ENCODE measurements around the gene ENTHD1.

- TF ChIP-seq CTCF (IDR thresholded peaks at IDR 0.05; ENCODE audit: low read length) (no peak), EZH2 (optimal IDR thresholded peaks at IDR 0.05; ENCODE audit: low read depth, low read length) (no peak)
These were observed 43.1 kb upstream of the ENTHD1 start for GRCh38 chr22:39936523-39937145.
